ENCODE data around the gene DUSP15.
"Not testable (repeated sequence)": the region's sequence is repeated elsewhere in the genome, so short reads cannot be mapped to it uniquely, and the experiment has no call there.

Gene DUSP15

DNA sequence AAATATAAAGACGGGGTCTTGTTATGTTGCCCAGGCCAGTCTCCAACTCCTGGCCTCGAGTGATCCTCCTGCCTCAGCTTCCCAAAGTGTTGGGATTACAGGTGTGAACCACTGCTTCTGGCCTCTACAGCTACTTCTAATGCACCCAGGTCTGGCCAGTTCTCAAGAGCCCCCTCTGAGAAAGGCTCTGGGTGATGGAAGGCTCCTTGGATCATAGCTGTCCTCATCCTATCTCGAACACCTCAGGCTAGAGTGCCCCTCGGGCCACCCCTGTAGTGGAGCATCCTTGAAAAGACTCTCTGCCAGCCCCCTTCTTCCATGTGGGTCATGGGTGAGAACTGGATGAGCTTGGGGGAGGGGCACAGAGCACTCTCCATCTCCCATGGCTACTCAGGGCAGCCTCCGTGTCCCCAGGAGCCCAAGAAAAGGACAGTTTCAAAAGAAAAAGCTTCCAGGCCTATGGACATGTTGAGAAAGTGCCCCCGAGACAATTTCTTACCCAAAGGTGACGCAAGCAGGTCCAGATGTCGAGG, 51.9 kb downstream of the DUSP15 start:
- H3K9me3 ChIP-seq (ENCODE audit: control extremely low read depth in 1 of 5, control insufficient read depth in 4 of 5, insufficient read depth in 2 of 5, low read depth in 1 of 5, low read length in 4 of 5): no peaks in the 10 kb centered on the region
- H3K4me3 ChIP-seq (ENCODE audit: control insufficient read depth in 1 of 7, extremely low read depth in 1 of 7, insufficient read depth in 4 of 7, low read depth in 2 of 7, low read length in 6 of 7): no peak overlapping the region
- POLR2A ChIA-PET: no interaction called here
- CTCF ChIA-PET: interaction anchor here (0.7 to 14.3 kb wide), 8 partner anchors 10 to 273 kb away, joined by 3 to 131 read pairs (median 8); partner anchors contain the start of gene FOXS1
- DNase-seq: no peak
- H3K4me1 ChIP-seq (ENCODE audit: control extremely low read depth in 1 of 4, control insufficient read depth in 4 of 4, insufficient read depth in 4 of 4, low read length in 3 of 4): peaks cover 0 to 14% (median 10%) of the 10 kb centered on the region in 4 experiments
- no peaks in the 10 kb centered on the region for H3K27me3 ChIP-seq (replicated peaks in 2 of 5; ENCODE audit: control insufficient read depth in 4 of 5, insufficient read depth in 5 of 5, low read length in 4 of 5)
- WGBS (ENCODE audit: insufficient coverage): 100% methylated on average over 6 of the region's 8 CpGs
- H3K36me3 ChIP-seq (ENCODE audit: control insufficient read depth in 4 of 4, insufficient read depth in 4 of 4, low read length in 3 of 4): no peaks in the 10 kb centered on the region
- H3K27ac ChIP-seq (ENCODE audit: insufficient read depth in 1 of 2, low read depth in 1 of 2, low read length in 2 of 2, poor library complexity in 1 of 2, severe bottlenecking in 2 of 2): no peak overlapping the region

DNA sequence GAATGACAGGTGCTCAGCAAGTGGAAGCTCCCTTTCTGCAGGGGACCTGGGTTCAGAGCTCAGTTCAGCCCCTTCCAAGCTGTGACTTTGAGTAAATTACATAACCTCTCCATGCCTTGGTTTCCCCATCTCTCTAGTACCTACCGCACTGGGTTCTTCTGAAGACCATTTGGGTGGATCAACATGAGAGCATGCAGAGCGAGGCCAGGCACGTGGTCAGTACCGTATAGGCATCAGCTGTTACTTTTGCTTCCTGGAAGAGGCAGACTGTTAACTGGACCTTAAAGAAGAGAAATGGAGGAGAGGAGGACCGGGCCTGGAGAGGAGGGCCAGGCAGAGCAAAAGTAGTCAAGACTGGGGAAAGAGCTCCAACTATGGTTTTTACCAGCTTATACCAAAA, 52.9 kb downstream of the DUSP15 start:
- Histone ChIP-seq H3K4me1 (ENCODE audit: control extremely low read depth in 1 of 4, control insufficient read depth in 4 of 4, insufficient read depth in 4 of 4, low read length in 3 of 4) (peaks cover 0 to 6% (median 3%) of the 10 kb centered on the region in 4 experiments), H3K36me3 (ENCODE audit: control insufficient read depth in 4 of 4, insufficient read depth in 4 of 4, low read length in 3 of 4) (no peaks in the 10 kb centered on the region), H3K27me3 (replicated peaks in 2 of 5; ENCODE audit: control insufficient read depth in 4 of 5, insufficient read depth in 5 of 5, low read length in 4 of 5) (no peaks in the 10 kb centered on the region), H3K4me3 (ENCODE audit: control insufficient read depth in 1 of 7, extremely low read depth in 1 of 7, insufficient read depth in 4 of 7, low read depth in 2 of 7, low read length in 6 of 7) (no peak overlapping the region), H3K27ac (ENCODE audit: insufficient read depth in 1 of 2, low read depth in 1 of 2, low read length in 2 of 2, poor library complexity in 1 of 2, severe bottlenecking in 2 of 2) (no peak overlapping the region), H3K9me3 (ENCODE audit: control extremely low read depth in 1 of 5, control insufficient read depth in 4 of 5, insufficient read depth in 2 of 5, low read depth in 1 of 5, low read length in 4 of 5) (no peaks in the 10 kb centered on the region)
- no peak for DNase-seq
- ChIA-PET POLR2A (no interaction called here), CTCF (interaction anchor here (0.7 to 14.3 kb wide), 6 partner anchors 9 to 274 kb away, joined by 3 to 131 read pairs (median 8); partner anchors contain the start of gene FOXS1)
- WGBS (ENCODE audit: insufficient coverage): 100% methylated on average over 4 of the region's 5 CpGs

DNA sequence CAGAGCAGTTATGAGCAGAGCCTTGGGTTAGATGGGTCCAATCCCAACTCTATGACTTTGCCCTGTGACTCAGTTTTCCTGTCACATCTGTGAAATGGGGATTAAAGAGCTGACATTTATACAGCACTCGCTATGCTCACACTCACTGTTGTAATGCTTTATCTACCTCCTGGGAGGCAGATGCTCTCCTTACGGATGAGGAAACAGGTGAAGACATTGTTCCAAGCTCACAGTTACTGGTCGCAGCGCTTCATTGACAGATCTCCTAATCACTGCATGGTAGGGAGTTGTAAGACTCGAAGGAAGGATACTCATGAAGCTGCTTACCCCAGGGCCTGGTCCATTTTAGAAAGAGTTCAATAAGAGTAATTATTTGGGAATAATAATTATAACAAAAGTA, 54.1 kb downstream of the DUSP15 start:
- POLR2A ChIA-PET: no interaction called here
- Histone ChIP-seq H3K27me3 (replicated peaks in 2 of 5; ENCODE audit: control insufficient read depth in 4 of 5, insufficient read depth in 5 of 5, low read length in 4 of 5) (no peaks in the 10 kb centered on the region), H3K36me3 (ENCODE audit: control insufficient read depth in 4 of 4, insufficient read depth in 4 of 4, low read length in 3 of 4) (no peaks in the 10 kb centered on the region), H3K4me3 (ENCODE audit: control insufficient read depth in 1 of 7, extremely low read depth in 1 of 7, insufficient read depth in 4 of 7, low read depth in 2 of 7, low read length in 6 of 7) (no peak overlapping the region), H3K4me1 (ENCODE audit: control extremely low read depth in 1 of 4, control insufficient read depth in 4 of 4, insufficient read depth in 4 of 4, low read length in 3 of 4) (peaks cover 0 to 9% (median 7%) of the 10 kb centered on the region in 4 experiments), H3K27ac (ENCODE audit: insufficient read depth in 1 of 2, low read depth in 1 of 2, low read length in 2 of 2, poor library complexity in 1 of 2, severe bottlenecking in 2 of 2) (no peak overlapping the region), H3K9me3 (ENCODE audit: control extremely low read depth in 1 of 5, control insufficient read depth in 4 of 5, insufficient read depth in 2 of 5, low read depth in 1 of 5, low read length in 4 of 5) (no peaks in the 10 kb centered on the region)
- WGBS (ENCODE audit: insufficient coverage): 100% methylated on average over 4 of the region's 5 CpGs
- no peak for DNase-seq
- CTCF ChIA-PET: interaction anchor here (0.5 to 14.3 kb wide), 9 partner anchors 9 to 275 kb away, joined by 3 to 131 read pairs (median 3); partner anchors contain the start of gene FOXS1

DNA sequence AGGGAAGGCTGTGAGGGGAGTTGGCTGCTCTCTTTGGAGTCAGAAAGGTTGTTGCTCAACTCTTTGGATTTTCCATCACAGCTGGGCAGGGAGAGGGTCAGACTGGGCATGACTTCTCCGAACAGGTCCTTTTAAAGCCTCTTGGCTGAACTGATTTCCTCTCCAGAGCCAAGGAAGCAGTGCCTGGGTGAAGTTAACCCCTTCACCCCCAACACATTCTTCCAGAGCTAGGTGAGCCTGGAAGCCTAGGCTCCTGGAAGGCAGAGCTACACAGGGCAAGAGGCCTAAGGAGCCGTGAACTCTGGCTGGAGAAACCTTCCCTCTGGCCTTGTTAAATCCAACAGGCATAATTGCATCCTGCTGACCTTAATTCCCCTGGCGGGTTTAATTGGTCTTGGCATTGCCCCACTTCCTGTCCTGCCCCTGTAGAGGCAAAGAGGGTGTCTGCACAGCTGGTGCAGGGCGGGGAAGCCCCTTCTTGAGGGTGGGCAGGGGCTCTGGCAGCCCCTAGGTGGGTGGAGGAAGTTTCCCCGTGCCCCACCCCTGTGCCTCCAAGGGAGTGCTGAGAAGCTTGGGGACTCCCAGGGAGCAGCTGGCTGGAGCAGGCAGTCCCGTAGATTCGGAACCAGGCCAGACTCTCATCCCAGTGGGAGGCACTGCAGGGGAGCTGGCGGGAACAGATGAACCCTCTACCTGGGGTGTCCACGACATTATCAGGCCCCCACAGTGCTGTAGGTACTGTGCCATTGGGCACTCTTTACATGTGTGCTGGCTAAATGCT, 54.7 kb downstream of the DUSP15 start:
- CTCF ChIA-PET: interaction anchor here (1.0 to 14.3 kb wide), 8 partner anchors 8 to 219 kb away, joined by 3 to 131 read pairs (median 4); partner anchors contain the start of gene FOXS1
- no peak for DNase-seq
- POLR2A ChIA-PET: no interaction called here
- H3K9me3 ChIP-seq (ENCODE audit: control extremely low read depth in 1 of 5, control insufficient read depth in 4 of 5, insufficient read depth in 2 of 5, low read depth in 1 of 5, low read length in 4 of 5): no peaks in the 10 kb centered on the region
- H3K36me3 ChIP-seq (ENCODE audit: control insufficient read depth in 4 of 4, insufficient read depth in 4 of 4, low read length in 3 of 4): no peaks in the 10 kb centered on the region
- H3K27me3 ChIP-seq (replicated peaks in 2 of 5; ENCODE audit: control insufficient read depth in 4 of 5, insufficient read depth in 5 of 5, low read length in 4 of 5): no peaks in the 10 kb centered on the region
- no peak overlapping the region for H3K27ac ChIP-seq (ENCODE audit: insufficient read depth in 1 of 2, low read depth in 1 of 2, low read length in 2 of 2, poor library complexity in 1 of 2, severe bottlenecking in 2 of 2)
- 91% methylated on average over 7 of the region's 9 CpGs for WGBS (ENCODE audit: insufficient coverage)
- H3K4me1 ChIP-seq (ENCODE audit: control extremely low read depth in 1 of 4, control insufficient read depth in 4 of 4, insufficient read depth in 4 of 4, low read length in 3 of 4): peaks cover 0 to 9% (median 7%) of the 10 kb centered on the region in 4 experiments
- no peak overlapping the region for H3K4me3 ChIP-seq (ENCODE audit: control insufficient read depth in 1 of 7, extremely low read depth in 1 of 7, insufficient read depth in 4 of 7, low read depth in 2 of 7, low read length in 6 of 7)

DNA sequence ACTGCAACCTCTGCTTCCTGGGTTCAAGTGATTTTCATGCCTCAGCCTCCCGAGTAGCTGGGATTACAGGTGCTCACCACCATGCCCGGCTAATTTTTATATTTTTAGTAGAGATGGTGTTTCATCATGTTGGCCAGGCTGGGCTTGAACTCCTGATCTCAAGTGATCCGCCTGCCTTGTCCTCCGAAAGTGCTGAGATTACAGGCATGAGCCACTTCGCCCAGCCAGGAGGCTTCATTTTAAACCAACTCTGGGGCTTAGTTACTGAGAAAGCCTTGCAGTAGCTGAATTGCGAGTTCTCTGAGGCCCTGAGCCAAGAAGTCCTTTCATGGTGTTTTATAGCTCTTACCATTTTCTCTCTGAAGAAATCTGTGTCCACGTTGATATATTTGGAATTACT, 56.2 kb downstream of the DUSP15 start:
- H3K4me3 ChIP-seq (ENCODE audit: control insufficient read depth in 1 of 7, extremely low read depth in 1 of 7, insufficient read depth in 4 of 7, low read depth in 2 of 7, low read length in 6 of 7); H3K27ac ChIP-seq (ENCODE audit: insufficient read depth in 1 of 2, low read depth in 1 of 2, low read length in 2 of 2, poor library complexity in 1 of 2, severe bottlenecking in 2 of 2); POLR2A ChIA-PET; DNase-seq; H3K27me3 ChIP-seq (replicated peaks in 2 of 5; ENCODE audit: control insufficient read depth in 4 of 5, insufficient read depth in 5 of 5, low read length in 4 of 5); H3K36me3 ChIP-seq (ENCODE audit: control insufficient read depth in 4 of 4, insufficient read depth in 4 of 4, low read length in 3 of 4); H3K9me3 ChIP-seq (ENCODE audit: control extremely low read depth in 1 of 5, control insufficient read depth in 4 of 5, insufficient read depth in 2 of 5, low read depth in 1 of 5, low read length in 4 of 5): not testable (repeated sequence)
- CTCF ChIA-PET: interaction anchor here (1.6 to 14.3 kb wide), 5 partner anchors 9 to 39 kb away, joined by 4 to 131 read pairs (median 12); partner anchors contain the start of gene FOXS1
- H3K4me1 ChIP-seq (ENCODE audit: control extremely low read depth in 1 of 4, control insufficient read depth in 4 of 4, insufficient read depth in 4 of 4, low read length in 3 of 4): peaks cover 0 to 11% (median 8%) of the 10 kb centered on the region in 4 experiments
- WGBS (ENCODE audit: insufficient coverage): 100% methylated on average over 4 of the region's 7 CpGs

DNA sequence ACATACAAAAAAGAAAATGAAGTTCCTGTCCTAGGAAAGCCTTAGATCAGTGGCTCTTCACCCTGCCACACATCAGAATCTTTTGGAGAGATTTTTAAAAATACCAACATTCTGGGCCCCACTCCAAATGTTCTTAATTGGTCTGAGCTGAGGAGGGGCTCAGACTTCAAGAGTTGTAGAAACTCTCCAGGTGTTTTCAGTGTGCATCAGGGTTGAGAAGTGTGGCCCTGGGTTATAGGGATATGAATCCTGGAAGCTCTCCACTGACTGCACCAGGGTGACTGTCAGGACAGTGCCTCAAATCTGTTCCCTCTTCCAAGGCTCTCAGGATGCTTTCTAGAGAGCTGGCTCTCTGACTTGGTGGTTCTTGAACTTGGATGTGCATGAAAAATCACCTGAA, 56.7 kb downstream of the DUSP15 start:
- Histone ChIP-seq H3K9me3 (ENCODE audit: control extremely low read depth in 1 of 5, control insufficient read depth in 4 of 5, insufficient read depth in 2 of 5, low read depth in 1 of 5, low read length in 4 of 5) (no peaks in the 10 kb centered on the region), H3K27ac (ENCODE audit: insufficient read depth in 1 of 2, low read depth in 1 of 2, low read length in 2 of 2, poor library complexity in 1 of 2, severe bottlenecking in 2 of 2) (no peak overlapping the region), H3K4me3 (ENCODE audit: control insufficient read depth in 1 of 7, extremely low read depth in 1 of 7, insufficient read depth in 4 of 7, low read depth in 2 of 7, low read length in 6 of 7) (no peak overlapping the region), H3K27me3 (replicated peaks in 2 of 5; ENCODE audit: control insufficient read depth in 4 of 5, insufficient read depth in 5 of 5, low read length in 4 of 5) (no peaks in the 10 kb centered on the region), H3K4me1 (ENCODE audit: control extremely low read depth in 1 of 4, control insufficient read depth in 4 of 4, insufficient read depth in 4 of 4, low read length in 3 of 4) (peaks cover 0 to 11% (median 8%) of the 10 kb centered on the region in 4 experiments), H3K36me3 (ENCODE audit: control insufficient read depth in 4 of 4, insufficient read depth in 4 of 4, low read length in 3 of 4) (peaks cover 0 to 1% (median 0%) of the 10 kb centered on the region in 4 experiments)
- no peak for DNase-seq
- ChIA-PET CTCF (interaction anchor here (1.6 to 14.3 kb wide), 5 partner anchors 10 to 39 kb away, joined by 4 to 131 read pairs (median 12); partner anchors contain the start of gene FOXS1), POLR2A (no interaction called here)
